Breast epithelium (tissue), 4 donors: Measurements from ENCODE around the gene MAP3K15. TPM values are rescaled to one million over a fixed set of nuclear protein-coding genes. Genes with fewer than 3 reads are reported as not detected.

Experiments used
- DNase-seq, 2 donors: peaks; one replicate each; pipeline ENCODE4 v3.0.0-alpha.2; 2019; ENCODE audit warnings: low spot score in 2 of 2
- H3K27ac ChIP-seq, 2 donors: fragments of 200-600 bp; sonication (generic) in 1 of 2; one replicate each; pipeline ENCODE4 v1.5.1; 2016 to 2019; ENCODE audit warnings: mild to moderate bottlenecking in 1 of 2
- H3K27me3 ChIP-seq, 2 donors: fragments of 200-600 bp; sonication (generic) in 1 of 2; one replicate each; pipeline versions ENCODE4 v1.5.1 to v1.6.0; 2017 to 2019; ENCODE audit warnings: control low read depth in 1 of 2, mild to moderate bottlenecking in 1 of 2
- H3K36me3 ChIP-seq: fragments of 200-600 bp; one replicate; pipeline ENCODE4 v1.5.1; 2019
- H3K4me1 ChIP-seq, 2 donors: fragments of 200-600 bp; sonication (generic); one replicate each; pipeline ENCODE4 v1.5.1; 2016 to 2019; ENCODE audit warnings: control low read depth in 1 of 2
- H3K4me3 ChIP-seq, 3 donors: fragments of 200-600 bp; sonication (generic); 1 replicate in 2 of 3; 2 replicates in 1 of 3; pipeline ENCODE4 v1.5.1; 2016 to 2019; ENCODE audit warnings: mild to moderate bottlenecking in 3 of 3, moderate library complexity in 2 of 3
- H3K9me3 ChIP-seq, 2 donors: fragments of 200-600 bp; sonication (generic) in 1 of 2; one replicate each; pipeline ENCODE4 v1.5.1; 2016 to 2019; ENCODE audit warnings: control low read depth in 1 of 2
- CTCF ChIP-seq, 3 donors: fragments of 450-650 bp; IDR thresholded peaks; one replicate each; pipeline ENCODE4 v1.5.1; 2016 to 2017; ENCODE audit warnings: antibody characterized with exemption in 3 of 3, mild to moderate bottlenecking in 3 of 3, moderate library complexity in 3 of 3
- POLR2A ChIP-seq: fragments of 450-650 bp; IDR thresholded peaks from one replicate; pipeline ENCODE4 v1.6.1; 2016; ENCODE audit warnings: antibody characterized with exemption, mild to moderate bottlenecking, moderate library complexity
- POLR2AphosphoS5 ChIP-seq, 3 donors: sonication (generic); formaldehyde crosslinking; IDR thresholded peaks; one replicate each; pipeline ENCODE4 v1.6.1; 2017; ENCODE audit warnings: antibody characterized with exemption in 3 of 3
- intact Hi-C: fragments of 100-400 bp; cut with DNase I; formaldehyde crosslinking; loops from one replicate; pipeline ENCODE4 v1.15.1; 2023; ENCODE audit warnings: low total_unique reads
- total RNA-seq, 3 donors: library from RNA; depleted of rRNA; stranded (reverse); fragments of >200 nt; gene quantifications; one replicate each; pipeline ENCODE4 v1.1.0, GENCODE V29; 2016

Gene MAP3K15
- total RNA-seq, 3 donors from 2014 or later = not detected

- Histone ChIP-seq H3K4me1 (no peaks in the 10 kb centered on the region), H3K27me3 (peaks cover 0 to 37% of the 10 kb centered on the region in 2 donors), H3K4me3 (no peak overlapping the region), H3K36me3 (no peaks in the 10 kb centered on the region), H3K27ac (no peak overlapping the region), H3K9me3 (no peaks in the 10 kb centered on the region)
- no peak for DNase-seq
- TF ChIP-seq CTCF (IDR thresholded peaks at IDR 0.05) (no peak), POLR2A (no peak), POLR2AphosphoS5 (IDR thresholded peaks at IDR 0.05) (no peak)
- intact Hi-C loops = no loop called here
Observed at GRCh38 chrX:19540076-19540475, 24.8 kb upstream of the MAP3K15 start.

- peaks cover 0 to 37% of the 10 kb centered on the region in 2 donors for H3K27me3 ChIP-seq
- TF ChIP-seq CTCF (IDR thresholded peaks at IDR 0.05) (no peak), POLR2AphosphoS5 (IDR thresholded peaks at IDR 0.05) (no peak), POLR2A (no peak)
- intact Hi-C loops = no loop called here
- DNase-seq = no peak
- H3K4me3 ChIP-seq = no peak overlapping the region
- H3K36me3 ChIP-seq = no peaks in the 10 kb centered on the region
- H3K4me1 ChIP-seq = no peaks in the 10 kb centered on the region
- H3K9me3 ChIP-seq = no peaks in the 10 kb centered on the region
- H3K27ac ChIP-seq = no peak overlapping the region
Observed at GRCh38 chrX:19539665-19540064, 24.4 kb upstream of the MAP3K15 start.

- Histone ChIP-seq H3K9me3 (no peaks in the 10 kb centered on the region), H3K27me3 (peaks cover 0 to 11% of the 10 kb centered on the region in 2 donors), H3K4me1 (no peaks in the 10 kb centered on the region), H3K4me3 (no peak overlapping the region), H3K27ac (no peak overlapping the region), H3K36me3 (no peaks in the 10 kb centered on the region)
- DNase-seq = no peak
- intact Hi-C loops = no loop called here
- TF ChIP-seq CTCF (IDR thresholded peaks at IDR 0.05) = no peak
- no peak for TF ChIP-seq POLR2AphosphoS5 (IDR thresholded peaks at IDR 0.05)
- TF ChIP-seq POLR2A = no peak
Observed at GRCh38 chrX:19535476-19535875, 20.2 kb upstream of the MAP3K15 start.

GRCh38 chrX:19532709-19533108 lies 17.4 kb upstream of the MAP3K15 start:
- Histone ChIP-seq H3K4me3 (no peak overlapping the region), H3K27ac (no peak overlapping the region), H3K9me3 (no peaks in the 10 kb centered on the region), H3K4me1 (no peaks in the 10 kb centered on the region), H3K27me3 (peaks cover 0 to 11% of the 10 kb centered on the region in 2 donors), H3K36me3 (no peaks in the 10 kb centered on the region)
- TF ChIP-seq POLR2AphosphoS5 (IDR thresholded peaks at IDR 0.05) (no peak), CTCF (IDR thresholded peaks at IDR 0.05) (no peak), POLR2A (no peak)
- intact Hi-C loops = no loop called here
- DNase-seq = no peak

GRCh38 chrX:19517965-19518364 lies 2.7 kb upstream of the MAP3K15 start:
- Histone ChIP-seq H3K4me3 (no peak overlapping the region), H3K27ac (no peak overlapping the region), H3K4me1 (no peaks in the 10 kb centered on the region), H3K36me3 (no peaks in the 10 kb centered on the region), H3K9me3 (peaks cover 5 to 18% of the 10 kb centered on the region in 2 donors), H3K27me3 (peaks cover 0 to 47% of the 10 kb centered on the region in 2 donors)
- DNase-seq = no peak
- intact Hi-C loops = no loop called here
- no peak for TF ChIP-seq CTCF (IDR thresholded peaks at IDR 0.05)
- TF ChIP-seq POLR2A = no peak
- no peak for TF ChIP-seq POLR2AphosphoS5 (IDR thresholded peaks at IDR 0.05)
